Heart left ventricle (tissue), 13 donors: Measurements from ENCODE around the gene QSOX1.

Experiments
- POLR2A ChIP-seq, 2 donors: fragments of 450-650 bp; IDR thresholded peaks; one replicate each; pipeline ENCODE4 v1.6.1; 2017; ENCODE audit warnings: antibody characterized with exemption in 2 of 2, mild to moderate bottlenecking in 2 of 2, moderate library complexity in 2 of 2
- TF ChIP-seq, protein P1 (sequence below), 12 donors: fragments of 200-600 bp; sonication (generic) in 4 of 12; IDR thresholded peaks; one replicate each; pipeline versions ENCODE4 v1.5.0 to v1.8.0; 2018 to 2022; ENCODE audit warnings: antibody characterized with exemption in 12 of 12, mild to moderate bottlenecking in 5 of 12
- donor health status: ischemic (EF 13 %, LVEDD 7.1; RV severe dilation, severe dysfunction).
- donor health status: DM: no; HTN: yes; CAD: no.
- donor health status: DM: no; HTN: no; CAD: no.
- donor health status: ischemic (EF 25% LVEDD 6.9; RV normal size, moderate dysfunction).
- donor health status: ischemic (EF 25% LVEDD 5.7; RV mildly dilated, moderate dysfunction).
- donor health status: ischemic (EF 35%, LVEDD 5.7; RV mildly dilated, moderate dysfunction).
- donor health status: nonischemic (EF 11% LVEDD 7.7; RV severe dilation, severe dysfunction).
- donor health status: DM: yes; HTN: yes; CAD: no.
- donor health status: PGD.
- donor health status: ischemic (EF 29% LVEDD 5.4; RV normal size, mild dysfunction).
- donor health status: nonischemic (EF 23%, LVEDD 6.1; RV moderate dilation, normal function).

GRCh38 chr1:180227861-180228647 lies 73.4 kb downstream of the QSOX1 start:
- TF ChIP-seq POLR2A (IDR thresholded peaks at IDR 0.05): no peak
- TF ChIP-seq, protein P1, sequence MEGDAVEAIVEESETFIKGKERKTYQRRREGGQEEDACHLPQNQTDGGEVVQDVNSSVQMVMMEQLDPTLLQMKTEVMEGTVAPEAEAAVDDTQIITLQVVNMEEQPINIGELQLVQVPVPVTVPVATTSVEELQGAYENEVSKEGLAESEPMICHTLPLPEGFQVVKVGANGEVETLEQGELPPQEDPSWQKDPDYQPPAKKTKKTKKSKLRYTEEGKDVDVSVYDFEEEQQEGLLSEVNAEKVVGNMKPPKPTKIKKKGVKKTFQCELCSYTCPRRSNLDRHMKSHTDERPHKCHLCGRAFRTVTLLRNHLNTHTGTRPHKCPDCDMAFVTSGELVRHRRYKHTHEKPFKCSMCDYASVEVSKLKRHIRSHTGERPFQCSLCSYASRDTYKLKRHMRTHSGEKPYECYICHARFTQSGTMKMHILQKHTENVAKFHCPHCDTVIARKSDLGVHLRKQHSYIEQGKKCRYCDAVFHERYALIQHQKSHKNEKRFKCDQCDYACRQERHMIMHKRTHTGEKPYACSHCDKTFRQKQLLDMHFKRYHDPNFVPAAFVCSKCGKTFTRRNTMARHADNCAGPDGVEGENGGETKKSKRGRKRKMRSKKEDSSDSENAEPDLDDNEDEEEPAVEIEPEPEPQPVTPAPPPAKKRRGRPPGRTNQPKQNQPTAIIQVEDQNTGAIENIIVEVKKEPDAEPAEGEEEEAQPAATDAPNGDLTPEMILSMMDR (IDR thresholded peaks at IDR 0.05): no peak
